Lower leg skin (tissue), 3 donors: ENCODE measurements around the gene GNG7.

Experiments used
- POLR2A ChIP-seq, 2 donors: fragments of 450-650 bp; IDR thresholded peaks; one replicate each; pipeline ENCODE4 v1.6.1; 2016 to 2017; ENCODE audit warnings: antibody characterized with exemption in 2 of 2, mild to moderate bottlenecking in 1 of 2, moderate library complexity in 1 of 2
- TF ChIP-seq, protein P1 (sequence below), 3 donors: fragments of 450-650 bp; IDR thresholded peaks; one replicate each; pipeline ENCODE4 v1.5.1; 2016; ENCODE audit warnings: antibody characterized with exemption in 3 of 3, mild to moderate bottlenecking in 3 of 3, moderate library complexity in 2 of 3

DNA sequence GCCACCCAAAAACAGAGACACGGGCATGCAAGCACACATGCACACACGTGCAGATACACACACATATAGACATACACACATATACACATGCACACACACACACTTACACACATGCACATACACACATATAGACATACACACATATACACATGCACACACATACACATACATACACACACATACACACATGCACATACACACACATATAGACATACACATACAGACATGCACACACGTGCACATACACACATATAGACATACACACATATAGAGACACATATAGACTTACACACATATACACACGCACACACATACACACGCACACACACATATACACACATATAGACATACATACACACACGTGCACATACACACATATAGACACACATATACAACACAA lies 134.5 kb downstream of the GNG7 start:
- TF ChIP-seq POLR2A (IDR thresholded peaks at IDR 0.05): no peak
- TF ChIP-seq, protein P1, sequence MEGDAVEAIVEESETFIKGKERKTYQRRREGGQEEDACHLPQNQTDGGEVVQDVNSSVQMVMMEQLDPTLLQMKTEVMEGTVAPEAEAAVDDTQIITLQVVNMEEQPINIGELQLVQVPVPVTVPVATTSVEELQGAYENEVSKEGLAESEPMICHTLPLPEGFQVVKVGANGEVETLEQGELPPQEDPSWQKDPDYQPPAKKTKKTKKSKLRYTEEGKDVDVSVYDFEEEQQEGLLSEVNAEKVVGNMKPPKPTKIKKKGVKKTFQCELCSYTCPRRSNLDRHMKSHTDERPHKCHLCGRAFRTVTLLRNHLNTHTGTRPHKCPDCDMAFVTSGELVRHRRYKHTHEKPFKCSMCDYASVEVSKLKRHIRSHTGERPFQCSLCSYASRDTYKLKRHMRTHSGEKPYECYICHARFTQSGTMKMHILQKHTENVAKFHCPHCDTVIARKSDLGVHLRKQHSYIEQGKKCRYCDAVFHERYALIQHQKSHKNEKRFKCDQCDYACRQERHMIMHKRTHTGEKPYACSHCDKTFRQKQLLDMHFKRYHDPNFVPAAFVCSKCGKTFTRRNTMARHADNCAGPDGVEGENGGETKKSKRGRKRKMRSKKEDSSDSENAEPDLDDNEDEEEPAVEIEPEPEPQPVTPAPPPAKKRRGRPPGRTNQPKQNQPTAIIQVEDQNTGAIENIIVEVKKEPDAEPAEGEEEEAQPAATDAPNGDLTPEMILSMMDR (IDR thresholded peaks at IDR 0.05): no peak
